Fibroblast of the aortic adventitia (primary cell): Measurements from ENCODE around the gene KLHDC10. TPM values are rescaled to one million over a fixed set of nuclear protein-coding genes. Genes with fewer than 3 reads are reported as not detected.

ENCODE experiments used
- DNase-seq: peaks from one replicate; pipeline ENCODE4 v3.0.0-alpha.2; 2010; ENCODE audit warnings: low read depth
- H3K4me3 ChIP-seq: 2 replicates; pipeline ENCODE4 v1.5.1; 2011; ENCODE audit warnings: low read depth, mild to moderate bottlenecking, control low read depth, low read length, moderate library complexity
- total RNA-seq: library from RNA; depleted of rRNA; stranded (reverse); fragments of >200 nt; gene quantifications from 2 replicates; pipeline ENCODE4 v1.2.3, GENCODE V29; 2012; ENCODE audit warnings: low replicate concordance
- TF ChIP-seq, protein P1 (sequence below): IDR thresholded peaks from 2 replicates; pipeline ENCODE4 v1.5.1; 2011; ENCODE audit warnings: mild to moderate bottlenecking, low read length, control low read depth, inconsistent platforms; ENCODE audit not compliant: insufficient read depth

KLHDC10 gene
- total RNA-seq, 1 donor: 27.2 TPM

DNA sequence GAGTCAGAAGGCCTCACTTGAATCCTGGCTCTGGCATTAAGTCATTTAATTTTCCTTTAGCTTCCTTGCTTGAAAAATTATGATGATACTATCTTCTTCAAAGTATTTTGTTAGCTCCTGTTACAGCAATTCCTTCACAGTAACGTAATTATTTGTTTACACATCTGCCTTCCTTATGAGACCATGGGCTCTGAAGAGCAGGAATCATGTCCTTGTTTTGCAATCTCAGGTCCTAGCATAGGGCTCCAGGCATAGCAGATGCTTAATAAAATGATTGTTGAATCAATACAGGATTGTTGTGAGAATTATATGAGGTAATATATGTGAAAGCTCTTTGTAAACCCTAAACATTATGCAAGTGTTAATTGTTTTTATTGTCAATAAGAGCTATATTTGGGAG, 25.5 kb downstream of the KLHDC10 start:
- DNase-seq: no peak
- TF ChIP-seq, protein P1, sequence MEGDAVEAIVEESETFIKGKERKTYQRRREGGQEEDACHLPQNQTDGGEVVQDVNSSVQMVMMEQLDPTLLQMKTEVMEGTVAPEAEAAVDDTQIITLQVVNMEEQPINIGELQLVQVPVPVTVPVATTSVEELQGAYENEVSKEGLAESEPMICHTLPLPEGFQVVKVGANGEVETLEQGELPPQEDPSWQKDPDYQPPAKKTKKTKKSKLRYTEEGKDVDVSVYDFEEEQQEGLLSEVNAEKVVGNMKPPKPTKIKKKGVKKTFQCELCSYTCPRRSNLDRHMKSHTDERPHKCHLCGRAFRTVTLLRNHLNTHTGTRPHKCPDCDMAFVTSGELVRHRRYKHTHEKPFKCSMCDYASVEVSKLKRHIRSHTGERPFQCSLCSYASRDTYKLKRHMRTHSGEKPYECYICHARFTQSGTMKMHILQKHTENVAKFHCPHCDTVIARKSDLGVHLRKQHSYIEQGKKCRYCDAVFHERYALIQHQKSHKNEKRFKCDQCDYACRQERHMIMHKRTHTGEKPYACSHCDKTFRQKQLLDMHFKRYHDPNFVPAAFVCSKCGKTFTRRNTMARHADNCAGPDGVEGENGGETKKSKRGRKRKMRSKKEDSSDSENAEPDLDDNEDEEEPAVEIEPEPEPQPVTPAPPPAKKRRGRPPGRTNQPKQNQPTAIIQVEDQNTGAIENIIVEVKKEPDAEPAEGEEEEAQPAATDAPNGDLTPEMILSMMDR: no peak

DNA sequence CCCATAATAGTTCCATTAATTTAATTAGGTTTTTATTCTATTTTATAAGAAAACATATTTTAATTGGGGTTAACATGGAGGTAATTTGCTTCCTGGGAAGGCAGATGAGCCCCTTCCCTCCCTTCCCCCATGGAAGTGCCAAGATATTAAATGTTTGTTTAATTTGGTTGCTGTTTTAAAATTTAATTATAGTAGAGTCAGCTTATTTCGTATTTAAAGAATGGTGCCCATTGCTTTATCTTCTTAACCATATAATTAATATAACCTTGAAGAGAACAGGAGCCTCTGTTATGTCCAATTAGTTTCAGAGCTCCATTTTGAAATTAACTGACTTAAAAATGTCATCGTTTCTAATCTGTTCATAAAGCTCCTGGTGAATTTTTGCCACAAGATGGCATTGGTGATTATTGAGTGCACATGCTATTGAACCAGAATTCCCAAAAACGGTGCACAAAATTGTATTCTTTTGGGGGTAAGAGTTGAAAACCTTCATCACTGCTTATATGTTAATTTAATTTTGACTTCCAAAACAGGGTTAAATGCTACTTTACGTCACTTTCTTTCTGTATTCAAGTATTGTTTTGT, 26.0 kb downstream of the KLHDC10 start:
- TF ChIP-seq, protein P1: peak; percentile 52
- peak; percentile 26 for DNase-seq

More for the DNA sequence above, 25.5 kb downstream of the KLHDC10 start:
- H3K4me3 ChIP-seq: no peak overlapping the region

DNA sequence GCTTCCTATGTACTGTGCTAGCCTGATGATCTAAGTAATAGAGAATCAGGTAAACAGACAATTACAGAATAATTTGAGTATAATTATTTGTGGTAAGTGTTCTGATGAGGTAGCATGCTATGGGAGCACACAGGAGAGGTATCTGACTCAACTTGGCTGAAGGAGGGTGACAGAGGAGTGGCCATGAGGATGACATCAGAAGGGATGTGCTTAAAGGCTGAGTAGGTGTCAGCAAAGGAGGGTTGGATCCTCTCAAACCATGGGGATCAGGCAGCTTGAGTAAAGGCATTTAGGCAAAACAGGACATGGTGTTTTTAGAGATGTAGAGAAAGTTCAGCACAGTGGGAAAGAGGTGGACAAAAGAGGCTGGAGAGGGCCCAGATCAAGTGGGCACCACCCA, 29.0 kb downstream of the KLHDC10 start:
- H3K4me3 ChIP-seq: no peak overlapping the region
- TF ChIP-seq, protein P1: no peak
- no peak for DNase-seq

More for the DNA sequence above, 26.0 kb downstream of the KLHDC10 start:
- no peak overlapping the region for H3K4me3 ChIP-seq

DNA sequence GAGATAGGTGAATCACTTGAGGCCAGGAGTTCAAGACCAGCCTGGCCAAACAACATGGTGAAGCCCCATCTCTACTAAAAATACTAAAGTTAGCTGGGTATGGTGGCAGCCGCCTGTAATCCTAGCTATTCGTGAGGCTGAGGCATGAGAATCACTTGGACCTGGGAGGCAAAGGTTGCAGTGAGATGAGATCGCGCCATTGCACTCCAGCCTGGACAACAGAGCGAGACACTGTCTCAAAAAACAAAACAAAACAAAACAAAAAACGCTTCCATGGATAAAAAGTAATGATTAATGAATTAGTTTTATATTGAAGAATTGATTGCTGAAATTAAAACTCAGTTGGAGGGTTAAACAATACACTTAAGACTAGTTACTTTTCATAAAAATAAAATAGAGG, 32.3 kb downstream of the KLHDC10 start:
- TF ChIP-seq, protein P1: no peak
- H3K4me3 ChIP-seq: no peak overlapping the region
- DNase-seq: no peak

DNA sequence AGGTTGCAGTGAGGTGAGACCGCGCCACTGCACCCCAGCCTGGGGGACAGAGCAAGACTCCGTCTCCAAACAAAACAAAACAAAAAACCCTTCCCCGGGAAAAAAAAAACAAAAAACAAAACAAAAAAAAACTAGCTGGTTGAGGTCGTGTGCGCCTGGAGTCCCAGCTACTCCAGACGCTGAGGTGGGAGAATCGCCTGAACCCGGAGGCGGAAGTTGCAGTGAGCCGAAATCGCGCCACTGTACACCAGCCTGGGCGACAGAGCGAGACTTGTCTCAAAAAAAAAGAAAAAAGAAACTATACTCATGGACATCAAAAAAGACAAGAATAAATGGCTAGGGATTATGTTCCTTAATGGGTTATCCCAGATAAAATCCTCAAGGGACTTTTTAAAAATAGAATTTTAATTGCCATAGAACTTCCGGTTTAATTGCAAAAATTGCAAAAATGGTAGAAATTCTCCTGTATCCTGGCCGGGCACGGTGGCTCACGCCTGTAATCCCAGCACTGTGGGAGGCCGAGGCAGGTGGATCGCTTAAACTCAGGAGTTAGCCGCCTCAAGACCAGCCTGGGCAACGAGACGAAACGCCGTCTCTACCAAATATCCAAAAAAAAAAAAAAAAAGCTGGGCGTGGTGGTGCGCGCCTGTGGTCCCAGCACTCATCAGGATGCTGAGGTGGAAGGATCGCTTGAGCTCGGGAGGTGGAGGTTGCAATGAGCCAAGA, 37.8 kb downstream of the KLHDC10 start:
- no peak for DNase-seq
- H3K4me3 ChIP-seq: no peak overlapping the region
- TF ChIP-seq, protein P1: no peak

DNA sequence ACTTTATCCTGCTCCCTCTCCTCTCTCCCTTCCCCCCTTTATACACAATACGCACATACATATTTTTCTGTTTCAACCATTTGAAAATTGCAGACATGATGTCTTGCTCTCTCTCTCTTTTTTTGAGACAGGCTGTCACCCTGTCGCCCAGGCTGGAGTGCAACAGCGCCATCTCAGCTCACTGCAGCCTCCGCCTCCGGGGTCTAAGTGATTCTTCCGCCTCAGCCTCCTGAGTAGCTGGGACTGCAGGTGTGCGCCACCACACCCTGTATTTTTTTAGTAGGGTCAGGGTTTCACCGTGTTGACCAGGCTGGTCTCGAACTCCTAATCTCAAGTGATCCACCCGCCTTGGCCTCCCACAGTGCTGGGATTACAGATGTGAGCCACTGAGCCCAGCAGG, 38.5 kb downstream of the KLHDC10 start:
- no peak for DNase-seq
- TF ChIP-seq, protein P1: no peak
- H3K4me3 ChIP-seq: no peak overlapping the region

DNA sequence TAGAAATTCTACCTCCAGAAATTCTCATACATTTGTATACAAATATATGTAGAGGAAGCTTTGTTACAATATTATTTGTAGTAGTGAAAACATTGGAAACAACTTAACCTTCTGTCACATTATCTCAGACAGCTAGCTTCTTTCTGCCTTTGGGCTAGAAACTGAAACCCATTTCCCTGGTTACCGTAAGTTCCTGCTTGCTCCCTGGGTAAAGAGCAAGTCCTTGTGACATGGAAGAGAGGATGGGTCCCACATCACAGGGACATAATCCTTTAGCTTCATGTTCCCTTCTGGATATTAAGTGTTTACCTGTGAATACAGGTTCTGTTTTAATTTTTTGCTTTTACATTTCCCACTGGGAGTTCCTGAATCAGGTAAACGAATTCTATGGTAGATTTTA, 41.8 kb downstream of the KLHDC10 start:
- DNase-seq: no peak
- H3K4me3 ChIP-seq: no peak overlapping the region
- TF ChIP-seq, protein P1: no peak
